SU-DHL-6 (cell line): ENCODE results near the gene PLEKHJ1.

ENCODE experiments used
- H2AFZ ChIP-seq: fragments of 200-600 bp; sonication (generic); 2 replicates; pipeline ENCODE4 v1.6.1; 2014; ENCODE audit warnings: low read depth, mild to moderate bottlenecking, moderate library complexity, mixed read lengths, antibody characterized with exemption, low read length; ENCODE audit not compliant: severe bottlenecking
- H3F3A ChIP-seq: fragments of 200-600 bp; shearing (Covaris generic); 2 replicates; pipeline ENCODE4 v1.6.0; 2016; ENCODE audit warnings: antibody characterized with exemption, mild to moderate bottlenecking; ENCODE audit not compliant: insufficient read depth
- H3K27ac ChIP-seq: fragments of 200-600 bp; sonication (generic); 2 replicates; pipeline ENCODE4 v1.5.1; 2016; ENCODE audit warnings: low read depth, mild to moderate bottlenecking, low read length, moderate library complexity, mixed read lengths
- H3K27me3 ChIP-seq: fragments of 200-600 bp; sonication (generic), shearing (Covaris generic); 2 replicates; pipeline ENCODE4 v1.6.0; 2014; ENCODE audit warnings: mild to moderate bottlenecking, low read length
- H3K36me3 ChIP-seq: fragments of 200-600 bp; sonication (generic); 2 replicates; pipeline ENCODE4 v1.6.1; 2014; ENCODE audit warnings: mild to moderate bottlenecking, low read length, mixed read lengths
- H3K4me2 ChIP-seq: fragments of 300-600, 200-600 bp; shearing (Covaris generic), sonication (generic); 2 replicates; pipeline ENCODE4 v1.6.0; 2014; ENCODE audit warnings: low read length, low read depth, mild to moderate bottlenecking; ENCODE audit not compliant: poor library complexity, severe bottlenecking
- H3K4me3 ChIP-seq: fragments of 200-600 bp; sonication (generic); 2 replicates; pipeline ENCODE4 v1.5.1; 2014; ENCODE audit warnings: antibody characterized with exemption, low read length, mild to moderate bottlenecking, mixed read lengths; ENCODE audit not compliant: insufficient read depth, poor library complexity, severe bottlenecking
- H3K79me2 ChIP-seq: fragments of 200-600 bp; sonication (generic); 2 replicates; pipeline ENCODE4 v1.6.1; 2014; ENCODE audit warnings: mild to moderate bottlenecking, low read length, moderate library complexity; ENCODE audit not compliant: insufficient read depth
- H3K9ac ChIP-seq: fragments of 200-600 bp; sonication (generic); 2 replicates; pipeline ENCODE4 v1.7.0; 2014; ENCODE audit warnings: mild to moderate bottlenecking, low read length
- H3K9me2 ChIP-seq: fragments of 200-600 bp; sonication (generic); replicated peaks from 2 replicates; pipeline ENCODE4 v1.6.1; 2014; ENCODE audit warnings: low read length; ENCODE audit not compliant: insufficient read depth
- H3K9me3 ChIP-seq: fragments of 200-600 bp; sonication (generic); 2 replicates; pipeline ENCODE4 v1.6.1; 2014; ENCODE audit warnings: low read length, mixed read lengths; ENCODE audit not compliant: insufficient read depth
- H4K20me1 ChIP-seq: fragments of 200-600 bp; sonication (generic); 2 replicates; pipeline ENCODE4 v1.6.1; 2014; ENCODE audit warnings: low read depth, mild to moderate bottlenecking, antibody characterized with exemption, low read length, moderate library complexity, mixed read lengths
- CTCF ChIP-seq: fragments of 200-600 bp; sonication (generic); IDR thresholded peaks from one replicate; pipeline ENCODE4 v1.5.1; 2017; ENCODE audit warnings: antibody characterized with exemption, mild to moderate bottlenecking, low read length, moderate library complexity; ENCODE audit not compliant: insufficient read depth, poor library complexity, severe bottlenecking
- EZH2phosphoT487 ChIP-seq: fragments of 200-600 bp; sonication (generic), shearing (Covaris generic); conservative IDR thresholded peaks from 2 replicates; pipeline ENCODE4 v1.6.1; 2018; ENCODE audit warnings: mild to moderate bottlenecking, antibody characterized with exemption, low read length, moderate library complexity, mixed read lengths

Gene PLEKHJ1

DNA sequence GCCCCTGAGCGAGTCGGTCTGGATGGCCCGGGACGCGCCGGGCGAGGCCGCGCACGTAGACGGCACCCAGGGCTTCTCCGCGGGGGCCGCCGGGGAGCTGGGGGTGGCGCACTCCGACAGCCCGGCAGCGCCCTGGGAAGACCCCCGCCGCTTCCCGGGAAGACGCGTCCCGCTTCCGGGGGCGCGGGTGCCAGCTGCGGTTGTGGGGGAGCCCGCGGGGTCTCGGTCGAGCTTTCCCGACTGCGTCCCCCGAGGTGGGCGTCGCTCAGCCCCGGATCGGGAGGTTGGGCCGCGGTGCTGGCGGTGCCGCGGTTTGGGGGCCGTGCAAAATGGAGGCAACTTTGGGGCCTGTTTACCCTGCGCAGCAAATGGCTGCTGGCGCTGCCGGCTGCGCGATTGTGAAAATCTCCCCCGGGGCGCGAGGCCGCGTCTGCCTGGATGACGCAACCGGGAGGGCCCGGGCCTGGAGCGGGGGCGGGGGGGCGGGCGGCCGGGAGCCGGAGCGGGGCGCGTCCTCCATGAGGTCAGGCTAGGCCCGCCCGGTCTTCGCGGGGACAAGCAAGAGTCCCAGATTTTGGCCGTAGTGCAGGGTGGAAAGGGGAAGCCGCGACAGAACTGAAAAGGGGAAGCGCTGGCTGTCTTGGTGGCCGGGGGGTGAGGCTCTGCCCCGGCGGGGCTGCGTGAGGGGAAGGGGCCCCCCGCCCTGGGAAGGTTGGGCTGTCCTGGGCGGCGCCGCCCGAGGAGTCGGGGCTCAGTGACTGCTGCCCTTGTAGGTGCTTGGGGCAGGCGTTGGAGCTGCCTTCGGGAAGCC is 34.5 kb upstream of the PLEKHJ1 start:
- no peak for TF ChIP-seq EZH2phosphoT487
- no peak for TF ChIP-seq CTCF
- peak overlapping the region; percentile 77 for H3K4me3 ChIP-seq
- peak overlapping the region; percentile 92 for H3K27ac ChIP-seq
- H3K79me2 ChIP-seq, result peaks cover 42% of the 10 kb centered on the region
- no peaks in the 10 kb centered on the region for H3K9me3 ChIP-seq
- H3K9me2 ChIP-seq, result no peaks in the 10 kb centered on the region
- H4K20me1 ChIP-seq, result peaks cover 6% of the 10 kb centered on the region; the same call in 1 of the 2 replicates
- H3F3A ChIP-seq, result peaks cover 30% of the 10 kb centered on the region
- H2AFZ ChIP-seq, result no peak overlapping the region
- H3K36me3 ChIP-seq, result peaks cover 3% of the 10 kb centered on the region; the same call in 1 of the 2 replicates
- no peaks in the 10 kb centered on the region for H3K27me3 ChIP-seq
- peak overlapping the region; percentile 99 for H3K9ac ChIP-seq
- peak overlapping the region; percentile 94 for H3K4me2 ChIP-seq

DNA sequence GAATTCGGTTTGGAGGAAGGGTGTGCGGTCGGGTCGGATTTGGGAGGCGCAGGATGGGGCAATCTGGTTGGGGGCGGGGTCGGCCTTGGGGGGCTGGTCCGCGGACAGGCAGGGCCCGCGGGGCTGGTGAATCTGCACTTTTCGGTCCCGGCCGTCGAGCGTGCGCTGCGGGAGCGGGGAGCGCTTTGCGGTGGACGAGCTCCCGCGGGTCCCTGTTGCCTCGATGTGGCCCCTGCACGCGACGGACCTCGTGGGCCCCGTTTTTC is 34.0 kb upstream of the PLEKHJ1 start:
- peak overlapping the region; percentile 94 for H3K4me2 ChIP-seq
- no peaks in the 10 kb centered on the region for H3K9me3 ChIP-seq
- H4K20me1 ChIP-seq, result peaks cover 6% of the 10 kb centered on the region; the same call in 1 of the 2 replicates
- peak overlapping the region; percentile 77 for H3K4me3 ChIP-seq
- no peaks in the 10 kb centered on the region for H3K27me3 ChIP-seq
- TF ChIP-seq CTCF, result no peak
- TF ChIP-seq EZH2phosphoT487, result no peak
- H3K36me3 ChIP-seq, result peaks cover 3% of the 10 kb centered on the region; the same call in 1 of the 2 replicates
- peaks cover 30% of the 10 kb centered on the region for H3F3A ChIP-seq
- peak overlapping the region; percentile 92 for H3K27ac ChIP-seq
- no peak overlapping the region for H2AFZ ChIP-seq
- H3K9me2 ChIP-seq, result no peaks in the 10 kb centered on the region
- peaks cover 42% of the 10 kb centered on the region for H3K79me2 ChIP-seq
- peak overlapping the region; percentile 99 for H3K9ac ChIP-seq

- TF ChIP-seq CTCF, result no peak
- TF ChIP-seq EZH2phosphoT487, result no peak
- Histone ChIP-seq H4K20me1 (peaks cover 6% of the 10 kb centered on the region; the same call in 1 of the 2 replicates), H3K9me2 (no peaks in the 10 kb centered on the region), H3K4me3 (peak overlapping the region; percentile 77), H3K79me2 (peaks cover 42% of the 10 kb centered on the region), H3K4me2 (peak overlapping the region; percentile 94), H2AFZ (no peak overlapping the region), H3K27me3 (no peaks in the 10 kb centered on the region), H3K27ac (peak overlapping the region; percentile 92), H3F3A (peaks cover 30% of the 10 kb centered on the region), H3K36me3 (peaks cover 3% of the 10 kb centered on the region; the same call in 1 of the 2 replicates), H3K9me3 (no peaks in the 10 kb centered on the region), H3K9ac (peak overlapping the region; percentile 99)
These were observed 33.4 kb upstream of the PLEKHJ1 start for GRCh38 chr19:2269244-2270156.
